Skeletal muscle tissue (tissue), 4 donors: ENCODE data around the gene PRMT7. TPM values are rescaled to one million over a fixed set of nuclear protein-coding genes. Genes with fewer than 3 reads are reported as not detected.

Experiments used
- H3K27ac ChIP-seq: one replicate; pipeline ENCODE4 v1.7.0; 2013; ENCODE audit warnings: mild to moderate bottlenecking, low read depth, low read length, inconsistent platforms
- H3K27me3 ChIP-seq, 3 donors: one replicate each; pipeline ENCODE4 v1.7.0; 2013; ENCODE audit warnings: low read length in 3 of 3; ENCODE audit not compliant: control insufficient read depth in 3 of 3, insufficient read depth in 3 of 3
- H3K36me3 ChIP-seq, 3 donors: one replicate each; pipeline ENCODE4 v1.7.0; 2013; ENCODE audit warnings: low read length in 3 of 3; ENCODE audit not compliant: control insufficient read depth in 3 of 3, insufficient read depth in 3 of 3
- H3K4me1 ChIP-seq, 3 donors: one replicate each; pipeline ENCODE4 v1.7.0; 2013; ENCODE audit warnings: low read length in 3 of 3, mild to moderate bottlenecking in 3 of 3; ENCODE audit not compliant: control insufficient read depth in 3 of 3, insufficient read depth in 3 of 3
- H3K4me3 ChIP-seq, 3 donors: one replicate each; pipeline ENCODE4 v1.7.0; 2013; ENCODE audit warnings: low read length in 3 of 3
- H3K9ac ChIP-seq, 3 donors: one replicate each; pipeline ENCODE4 v1.7.0; 2013; ENCODE audit warnings: low read length in 3 of 3, mild to moderate bottlenecking in 3 of 3, moderate library complexity in 2 of 3, low read depth in 1 of 3
- H3K9me3 ChIP-seq, 3 donors: one replicate each; pipeline ENCODE4 v1.7.0; 2013; ENCODE audit warnings: low read length in 3 of 3; ENCODE audit not compliant: control insufficient read depth in 3 of 3
- total RNA-seq: library from RNA; depleted of rRNA; stranded (reverse); fragments of >200 nt; gene quantifications from one replicate; pipeline ENCODE4 v1.2.3, GENCODE V29; 2014
- donor health status: Osteomylitis.

PRMT7 gene
- total RNA-seq, 1 donor from 2014 or later = 49.1 TPM

GRCh38 chr16:68384288-68385161 lies 73.7 kb downstream of the PRMT7 start:
- no peaks in the 10 kb centered on the region for H3K27me3 ChIP-seq
- no peaks in the 10 kb centered on the region for H3K9me3 ChIP-seq
- H3K36me3 ChIP-seq = no peaks in the 10 kb centered on the region
- no peak overlapping the region for H3K9ac ChIP-seq
- no peak overlapping the region for H3K27ac ChIP-seq
- peaks cover 3 to 11% (median 5%) of the 10 kb centered on the region in 3 donors for H3K4me1 ChIP-seq
- no peak overlapping the region for H3K4me3 ChIP-seq

GRCh38 chr16:68385371-68385770 lies 74.6 kb downstream of the PRMT7 start:
- Histone ChIP-seq H3K36me3 (no peaks in the 10 kb centered on the region), H3K4me3 (no peak overlapping the region), H3K9me3 (no peaks in the 10 kb centered on the region), H3K27me3 (no peaks in the 10 kb centered on the region), H3K9ac (no peak overlapping the region), H3K27ac (no peak overlapping the region), H3K4me1 (peaks cover 3 to 11% (median 5%) of the 10 kb centered on the region in 3 donors)

GRCh38 chr16:68386628-68387027 lies 75.8 kb downstream of the PRMT7 start:
- H3K4me1 ChIP-seq = peaks cover 3 to 11% (median 5%) of the 10 kb centered on the region in 3 donors
- H3K27me3 ChIP-seq = no peaks in the 10 kb centered on the region
- H3K9ac ChIP-seq = no peak overlapping the region
- H3K27ac ChIP-seq = no peak overlapping the region
- no peaks in the 10 kb centered on the region for H3K36me3 ChIP-seq
- no peaks in the 10 kb centered on the region for H3K9me3 ChIP-seq
- no peak overlapping the region for H3K4me3 ChIP-seq

GRCh38 chr16:68387301-68387700 lies 76.5 kb downstream of the PRMT7 start:
- Histone ChIP-seq H3K9me3 (no peaks in the 10 kb centered on the region), H3K4me3 (no peak overlapping the region), H3K4me1 (peaks cover 3 to 11% (median 5%) of the 10 kb centered on the region in 3 donors), H3K27me3 (no peaks in the 10 kb centered on the region), H3K9ac (no peak overlapping the region), H3K36me3 (no peaks in the 10 kb centered on the region), H3K27ac (no peak overlapping the region)

- Histone ChIP-seq H3K4me3 (no peak overlapping the region), H3K9ac (no peak overlapping the region), H3K36me3 (no peaks in the 10 kb centered on the region), H3K27ac (no peak overlapping the region), H3K4me1 (peaks cover 3 to 11% (median 5%) of the 10 kb centered on the region in 3 donors), H3K27me3 (no peaks in the 10 kb centered on the region), H3K9me3 (no peaks in the 10 kb centered on the region)
Observed at GRCh38 chr16:68388124-68388523, 77.3 kb downstream of the PRMT7 start.

GRCh38 chr16:68389006-68389405 lies 78.2 kb downstream of the PRMT7 start:
- Histone ChIP-seq H3K4me3 (no peak overlapping the region), H3K27me3 (no peaks in the 10 kb centered on the region), H3K9ac (no peak overlapping the region), H3K4me1 (peaks cover 3 to 9% (median 5%) of the 10 kb centered on the region in 3 donors), H3K36me3 (no peaks in the 10 kb centered on the region), H3K9me3 (no peaks in the 10 kb centered on the region), H3K27ac (no peak overlapping the region)

GRCh38 chr16:68389750-68390371 lies 79.0 kb downstream of the PRMT7 start:
- Histone ChIP-seq H3K4me1 (peaks cover 0 to under 1% (median under 1%) of the 10 kb centered on the region in 3 donors), H3K9ac (no peak overlapping the region), H3K27me3 (no peaks in the 10 kb centered on the region), H3K9me3 (no peaks in the 10 kb centered on the region), H3K27ac (no peak overlapping the region), H3K36me3 (no peaks in the 10 kb centered on the region), H3K4me3 (no peak overlapping the region)

- Histone ChIP-seq H3K27ac (no peak overlapping the region), H3K36me3 (no peaks in the 10 kb centered on the region), H3K9me3 (no peaks in the 10 kb centered on the region), H3K4me3 (no peak overlapping the region), H3K27me3 (peaks cover 0 to 4% (median 0%) of the 10 kb centered on the region in 3 donors), H3K9ac (no peak overlapping the region), H3K4me1 (no peaks in the 10 kb centered on the region)
Observed at GRCh38 chr16:68393333-68393732, 82.5 kb downstream of the PRMT7 start.

GRCh38 chr16:68395167-68395786 lies 84.5 kb downstream of the PRMT7 start:
- no peaks in the 10 kb centered on the region for H3K36me3 ChIP-seq
- no peaks in the 10 kb centered on the region for H3K4me1 ChIP-seq
- no peak overlapping the region for H3K4me3 ChIP-seq
- H3K9me3 ChIP-seq = no peaks in the 10 kb centered on the region
- no peak overlapping the region for H3K9ac ChIP-seq
- peaks cover 0 to 5% (median 4%) of the 10 kb centered on the region in 3 donors for H3K27me3 ChIP-seq
- H3K27ac ChIP-seq = no peak overlapping the region

GRCh38 chr16:68395815-68396214 lies 85.0 kb downstream of the PRMT7 start:
- no peak overlapping the region for H3K27ac ChIP-seq

More at GRCh38 chr16:68395815-68396214, 85.0 kb downstream of the PRMT7 start:
- H3K9me3 ChIP-seq = no peaks in the 10 kb centered on the region
- peaks cover 0 to 5% (median 4%) of the 10 kb centered on the region in 3 donors for H3K27me3 ChIP-seq
- no peaks in the 10 kb centered on the region for H3K36me3 ChIP-seq
- no peak overlapping the region for H3K9ac ChIP-seq
- H3K4me1 ChIP-seq = no peaks in the 10 kb centered on the region
- H3K4me3 ChIP-seq = no peak overlapping the region
